Measurements from ENCODE around the gene TRPM3. TPM values are rescaled to one million over a fixed set of nuclear protein-coding genes. Genes with fewer than 3 reads are reported as not detected.
A peak's percentile ranks its signal among the peaks of the same experiment; 100 is the strongest.
"Not testable (repeated sequence)": the region's sequence is repeated elsewhere in the genome, so short reads cannot be mapped to it uniquely, and the experiment has no call there.

Gene TRPM3
- total RNA-seq, 2 experiments from 2014 or later = not detected

DNA sequence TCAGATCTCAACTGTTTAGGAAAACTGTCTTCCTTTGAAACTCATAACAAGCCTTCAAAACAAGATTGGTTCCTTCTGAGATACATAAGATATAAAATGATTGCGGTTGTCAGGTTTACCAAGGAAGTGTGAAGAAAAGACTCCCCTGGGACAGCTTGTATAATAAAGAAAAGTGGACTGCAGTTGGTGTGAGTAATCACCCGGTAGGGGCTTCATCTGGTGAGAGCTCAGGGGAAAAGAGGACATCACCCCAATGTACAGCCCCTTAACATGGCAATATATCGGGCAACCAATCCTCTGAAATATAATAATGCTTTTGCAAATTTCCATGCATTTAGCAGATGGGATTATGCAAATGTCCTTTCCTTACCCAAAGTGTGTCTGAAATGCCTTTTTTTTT is 490.4 kb downstream of the TRPM3 start:
- TF ChIP-seq, protein P1, sequence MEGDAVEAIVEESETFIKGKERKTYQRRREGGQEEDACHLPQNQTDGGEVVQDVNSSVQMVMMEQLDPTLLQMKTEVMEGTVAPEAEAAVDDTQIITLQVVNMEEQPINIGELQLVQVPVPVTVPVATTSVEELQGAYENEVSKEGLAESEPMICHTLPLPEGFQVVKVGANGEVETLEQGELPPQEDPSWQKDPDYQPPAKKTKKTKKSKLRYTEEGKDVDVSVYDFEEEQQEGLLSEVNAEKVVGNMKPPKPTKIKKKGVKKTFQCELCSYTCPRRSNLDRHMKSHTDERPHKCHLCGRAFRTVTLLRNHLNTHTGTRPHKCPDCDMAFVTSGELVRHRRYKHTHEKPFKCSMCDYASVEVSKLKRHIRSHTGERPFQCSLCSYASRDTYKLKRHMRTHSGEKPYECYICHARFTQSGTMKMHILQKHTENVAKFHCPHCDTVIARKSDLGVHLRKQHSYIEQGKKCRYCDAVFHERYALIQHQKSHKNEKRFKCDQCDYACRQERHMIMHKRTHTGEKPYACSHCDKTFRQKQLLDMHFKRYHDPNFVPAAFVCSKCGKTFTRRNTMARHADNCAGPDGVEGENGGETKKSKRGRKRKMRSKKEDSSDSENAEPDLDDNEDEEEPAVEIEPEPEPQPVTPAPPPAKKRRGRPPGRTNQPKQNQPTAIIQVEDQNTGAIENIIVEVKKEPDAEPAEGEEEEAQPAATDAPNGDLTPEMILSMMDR (IDR thresholded peaks at IDR 0.05) = no peak
- ChIA-PET POLR2A (no interaction called here), CTCF (interaction anchor here (1.3 kb wide), 1 partner anchor 9 kb away, joined by 3 read pairs; no protein-coding TSS in a partner anchor)
- Mint-ChIP-seq H3K27me3 (no peaks in the 10 kb centered on the region), H3K36me3 (ENCODE audit: low read depth) (no peaks in the 10 kb centered on the region), H3K4me1 (ENCODE audit: low read depth) (no peaks in the 10 kb centered on the region), H3K9me3 (no peaks in the 10 kb centered on the region), H3K4me3 (no peak overlapping the region), H3K27ac (no peak overlapping the region)
- no peak for ATAC-seq (ENCODE audit: poor library complexity)
- no peaks in the 10 kb centered on the region for H3K36me3 ChIP-seq (ENCODE audit: insufficient read depth, low read length)
- H3K9me3 ChIP-seq (ENCODE audit: control insufficient read depth in 1 of 2, insufficient read depth in 1 of 2, low read length in 2 of 2) = no peaks in the 10 kb centered on the region
- H3K4me1 ChIP-seq (ENCODE audit: insufficient read depth, low read length) = no peaks in the 10 kb centered on the region
- H3K27me3 ChIP-seq (ENCODE audit: control insufficient read depth in 1 of 2, insufficient read depth in 2 of 2, low read length in 2 of 2) = peaks cover 2 to 5% of the 10 kb centered on the region in 2 experiments
- DNase-seq = no peak
- H3K4me3 ChIP-seq (ENCODE audit: low read length) = no peak overlapping the region
- H3K27ac ChIP-seq (ENCODE audit: low read depth in 1 of 2, low read length in 2 of 2) = no peak overlapping the region
- intact Hi-C loops (cut with DNase I, micrococcal nuclease) = no loop called here

- intact Hi-C loops (cut with DNase I, micrococcal nuclease); H3K4me3 Mint-ChIP-seq; H3K27ac Mint-ChIP-seq; H3K4me1 Mint-ChIP-seq (ENCODE audit: low read depth); H3K9me3 ChIP-seq (ENCODE audit: control insufficient read depth in 1 of 2, insufficient read depth in 1 of 2, low read length in 2 of 2); H3K36me3 ChIP-seq (ENCODE audit: insufficient read depth, low read length); H3K27me3 ChIP-seq (ENCODE audit: control insufficient read depth in 1 of 2, insufficient read depth in 2 of 2, low read length in 2 of 2); CTCF ChIA-PET; H3K36me3 Mint-ChIP-seq (ENCODE audit: low read depth); ATAC-seq (ENCODE audit: poor library complexity); H3K4me3 ChIP-seq (ENCODE audit: low read length); H3K9me3 Mint-ChIP-seq; H3K4me1 ChIP-seq (ENCODE audit: insufficient read depth, low read length); POLR2A ChIA-PET; H3K27ac ChIP-seq (ENCODE audit: low read depth in 1 of 2, low read length in 2 of 2); H3K27me3 Mint-ChIP-seq: not testable (repeated sequence)
- peak in 1 of 14 experiments; percentile 9 for DNase-seq
Measured at GRCh38 chr9:70629080-70629685, 492.2 kb downstream of the TRPM3 start.

DNA sequence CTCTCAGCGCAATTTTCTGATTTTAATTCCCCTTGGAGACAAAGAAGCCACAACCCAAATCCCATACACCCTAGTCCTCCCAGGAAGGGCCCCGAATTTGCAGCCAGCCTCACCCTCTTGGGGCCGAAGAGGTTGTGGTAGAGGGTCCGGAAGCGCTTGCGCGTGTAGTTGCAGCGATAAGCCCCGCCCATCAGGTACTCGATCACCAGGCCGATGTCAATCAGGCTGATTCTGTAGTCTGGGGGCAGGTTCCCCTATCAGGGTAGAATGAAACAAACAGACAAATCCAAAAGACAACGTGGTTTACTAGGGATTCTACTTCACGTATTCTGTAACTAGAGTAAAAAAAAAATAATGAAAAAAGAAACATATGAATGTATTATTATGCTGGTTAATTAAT is 496.3 kb downstream of the TRPM3 start:
- Histone ChIP-seq H3K27me3 (ENCODE audit: control insufficient read depth in 1 of 2, insufficient read depth in 2 of 2, low read length in 2 of 2) (peaks cover 0 to 2% of the 10 kb centered on the region in 2 experiments), H3K4me1 (ENCODE audit: insufficient read depth, low read length) (no peaks in the 10 kb centered on the region), H3K36me3 (ENCODE audit: insufficient read depth, low read length) (no peaks in the 10 kb centered on the region), H3K27ac (ENCODE audit: low read depth in 1 of 2, low read length in 2 of 2) (no peak overlapping the region), H3K9me3 (ENCODE audit: control insufficient read depth in 1 of 2, insufficient read depth in 1 of 2, low read length in 2 of 2) (no peaks in the 10 kb centered on the region), H3K4me3 (ENCODE audit: low read length) (no peak overlapping the region)
- no peaks in the 10 kb centered on the region for H3K4me1 Mint-ChIP-seq (ENCODE audit: low read depth)
- DNase-seq = no peak
- H3K36me3 Mint-ChIP-seq (ENCODE audit: low read depth) = no peaks in the 10 kb centered on the region
- ChIA-PET POLR2A (no interaction called here), CTCF (no interaction called here)
- TF ChIP-seq, protein P1 (IDR thresholded peaks at IDR 0.05) = no peak
- no peak overlapping the region for H3K4me3 Mint-ChIP-seq
- H3K27ac Mint-ChIP-seq = no peak overlapping the region
- peaks cover 6% of the 10 kb centered on the region for H3K27me3 Mint-ChIP-seq
- H3K9me3 Mint-ChIP-seq = no peaks in the 10 kb centered on the region
- intact Hi-C loops (cut with DNase I, micrococcal nuclease) = no loop called here
- no peak for ATAC-seq (ENCODE audit: poor library complexity)

DNA sequence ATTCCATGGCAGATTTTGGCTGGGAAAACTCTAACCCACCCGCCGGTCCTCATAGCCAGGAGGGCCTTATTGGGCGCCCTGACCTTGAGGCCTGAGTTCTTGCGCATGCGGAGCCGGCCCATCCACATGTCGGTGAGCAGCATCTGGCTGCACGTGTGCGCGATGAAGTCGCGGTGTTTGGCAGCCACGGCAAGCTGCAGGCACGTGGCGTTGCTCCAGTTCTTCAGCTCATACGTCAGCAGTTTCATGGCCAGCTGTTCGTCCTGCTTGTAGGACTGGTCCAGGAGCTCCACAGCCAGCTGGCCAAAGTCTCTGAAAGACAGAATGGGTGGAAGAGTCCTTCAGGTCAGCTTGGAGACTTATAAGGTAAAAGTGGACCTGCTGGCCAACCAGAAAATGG is 502.6 kb downstream of the TRPM3 start:
- DNase-seq = no peak
- H3K4me1 ChIP-seq (ENCODE audit: insufficient read depth, low read length) = no peaks in the 10 kb centered on the region
- no peaks in the 10 kb centered on the region for H3K36me3 ChIP-seq (ENCODE audit: insufficient read depth, low read length)
- Mint-ChIP-seq H3K27ac (no peak overlapping the region), H3K9me3 (no peaks in the 10 kb centered on the region), H3K36me3 (ENCODE audit: low read depth) (no peaks in the 10 kb centered on the region), H3K4me3 (no peak overlapping the region), H3K27me3 (peaks cover 6% of the 10 kb centered on the region), H3K4me1 (ENCODE audit: low read depth) (no peaks in the 10 kb centered on the region)
- POLR2A ChIA-PET = no interaction called here
- intact Hi-C loops (cut with DNase I, micrococcal nuclease) = no loop called here
- H3K27me3 ChIP-seq (ENCODE audit: control insufficient read depth in 1 of 2, insufficient read depth in 2 of 2, low read length in 2 of 2) = no peaks in the 10 kb centered on the region
- CTCF ChIA-PET = no interaction called here
- no peak for ATAC-seq (ENCODE audit: poor library complexity)
- no peaks in the 10 kb centered on the region for H3K9me3 ChIP-seq (ENCODE audit: control insufficient read depth in 1 of 2, insufficient read depth in 1 of 2, low read length in 2 of 2)
- H3K27ac ChIP-seq (ENCODE audit: low read depth in 1 of 2, low read length in 2 of 2) = no peak overlapping the region
- H3K4me3 ChIP-seq (ENCODE audit: low read length) = no peak overlapping the region
- TF ChIP-seq, protein P1 (IDR thresholded peaks at IDR 0.05) = no peak

All from CD4-positive, alpha-beta T cell (primary cell).